Left ventricle myocardium inferior (tissue), 1 donor: ENCODE measurements around the gene MKNK1. TPM values are rescaled to one million over a fixed set of nuclear protein-coding genes. Genes with fewer than 3 reads are reported as not detected.

ENCODE experiments used
- DNase-seq: peaks from one replicate; pipeline ENCODE4 v3.0.0-alpha.2; 2020
- H3K27ac ChIP-seq: fragments of 200-600 bp; replicated peaks from 2 replicates; pipeline ENCODE4 v1.8.0; 2021
- H3K27me3 ChIP-seq: fragments of 200-600 bp; 2 replicates; pipeline ENCODE4 v1.8.0; 2021; ENCODE audit warnings: low read depth
- H3K36me3 ChIP-seq: fragments of 200-600 bp; 2 replicates; pipeline ENCODE4 v1.8.0; 2021
- H3K4me1 ChIP-seq: fragments of 200-600 bp; 2 replicates; pipeline ENCODE4 v1.8.0; 2021
- H3K4me3 ChIP-seq: fragments of 200-600 bp; 2 replicates; pipeline ENCODE4 v1.8.0; 2021; ENCODE audit warnings: mild to moderate bottlenecking, moderate library complexity
- H3K9me3 ChIP-seq: fragments of 200-600 bp; replicated peaks from 2 replicates; pipeline ENCODE4 v1.8.0; 2021
- CTCF ChIP-seq: fragments of 200-600 bp; IDR thresholded peaks from 2 replicates; pipeline ENCODE4 v1.8.0; 2021; ENCODE audit warnings: antibody characterized with exemption, mild to moderate bottlenecking, borderline replicate concordance
- intact Hi-C: fragments of 100-400 bp; cut with micrococcal nuclease; formaldehyde crosslinking; loops from one replicate; pipeline ENCODE4 v1.11.0; 2022
- total RNA-seq: library from RNA; stranded (reverse); fragmentation: NEBNext Ultra II Directional; extraction: Animal tissue kit (Norgen Biotek cat#: 25700); gene quantifications from one replicate; pipeline ENCODE4 v1.2.1, GENCODE V29; 2021
- donor health status: DM: no; HTN: yes; CAD: no; lungs with severe emphysema.

MKNK1 gene
- total RNA-seq, 1 donor from 2014 or later = 43.5 TPM

DNA sequence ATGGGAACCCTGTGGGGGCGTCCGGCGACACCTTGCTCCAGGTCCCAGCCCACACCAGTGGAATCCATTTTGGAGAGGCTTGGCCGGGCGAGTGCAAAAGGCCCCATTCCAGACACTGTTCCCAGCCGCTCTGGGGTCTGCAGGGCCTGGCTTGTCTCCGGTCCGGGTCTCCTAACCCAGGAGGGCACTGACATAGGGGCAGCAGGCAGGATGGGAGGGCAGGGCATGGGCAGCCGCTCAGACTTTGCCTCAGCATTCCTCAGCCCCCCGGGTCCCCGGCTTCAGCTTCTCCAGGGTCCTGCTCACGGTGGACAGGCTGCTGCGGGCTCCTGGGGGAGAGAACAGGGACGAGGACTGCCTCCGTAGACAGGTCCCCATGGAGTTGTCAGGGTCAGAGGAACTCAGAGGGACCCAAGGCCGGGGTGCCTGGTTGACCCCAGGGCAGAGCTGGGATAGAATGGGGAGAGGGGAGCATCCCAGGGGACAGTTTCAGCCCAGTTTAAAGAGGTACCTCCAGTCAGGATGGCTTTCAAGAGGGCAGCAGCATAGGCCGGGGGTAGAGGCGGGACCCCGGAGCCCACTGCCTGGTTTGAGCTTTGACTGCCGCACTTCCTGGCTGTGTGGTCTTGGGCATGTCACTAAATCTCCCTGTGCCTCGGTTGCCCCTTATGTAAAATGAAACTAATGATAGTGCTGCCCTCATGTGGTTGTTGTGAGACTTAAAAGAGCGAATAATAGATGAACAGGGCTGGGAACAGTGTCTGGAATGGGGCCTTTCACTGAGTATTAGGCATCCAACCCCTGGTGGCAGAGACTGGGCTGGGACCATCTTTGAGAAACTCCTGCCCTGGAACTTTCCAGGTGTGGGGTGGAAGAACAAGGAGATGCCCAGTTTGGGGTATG lies 56.3 kb downstream of the MKNK1 start:
- Histone ChIP-seq H3K27me3 (peaks cover 98% of the 10 kb centered on the region), H3K4me3 (no peak overlapping the region), H3K9me3 (no peaks in the 10 kb centered on the region), H3K4me1 (peaks cover 7% of the 10 kb centered on the region), H3K36me3 (no peaks in the 10 kb centered on the region), H3K27ac (no peak overlapping the region)
- DNase-seq = no peak
- intact Hi-C loops = no loop called here
- TF ChIP-seq CTCF = peak; percentile 55

DNA sequence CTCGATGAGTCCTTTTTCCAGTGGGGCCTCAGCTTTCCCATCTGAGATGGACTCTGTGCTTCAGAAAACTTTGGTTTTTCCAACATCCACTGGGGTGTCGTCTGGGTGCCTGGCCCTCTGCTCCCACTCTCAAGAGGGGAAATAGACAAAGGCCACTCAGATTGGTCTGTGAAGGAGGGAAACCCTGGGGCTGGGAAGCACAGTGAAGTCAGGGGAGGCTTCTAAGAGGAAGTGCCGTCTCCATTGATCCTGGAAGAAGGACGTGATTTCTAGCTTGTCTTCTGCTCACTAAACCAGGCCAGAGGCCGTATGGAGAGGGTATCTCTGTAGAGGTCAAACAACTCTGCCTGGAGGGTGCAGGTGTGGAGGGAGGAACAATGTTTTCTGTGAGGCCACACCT lies 57.9 kb downstream of the MKNK1 start:
- TF ChIP-seq CTCF = no peak

DNA sequence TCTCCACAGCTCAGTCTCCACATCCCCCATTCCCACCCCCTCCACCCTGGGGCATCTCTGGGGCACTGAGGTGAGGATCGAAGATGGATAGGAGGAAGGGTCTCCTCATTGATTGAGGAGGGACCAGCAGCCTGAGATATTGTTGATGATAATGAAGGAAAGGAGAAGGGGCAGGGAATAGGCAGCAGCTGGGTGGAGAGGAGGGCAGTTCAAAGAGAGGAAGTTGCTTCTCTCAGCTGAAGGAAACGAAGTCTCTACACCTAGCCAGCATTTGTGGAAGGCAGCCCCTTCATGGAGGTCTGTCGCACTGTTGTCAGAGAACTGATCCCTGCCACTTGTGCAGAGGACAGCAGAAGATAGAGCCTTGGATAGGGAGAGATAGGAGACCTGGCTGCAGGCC lies 58.3 kb downstream of the MKNK1 start:
- H3K27me3 ChIP-seq = peaks cover 98% of the 10 kb centered on the region
- TF ChIP-seq CTCF = no peak
- DNase-seq = no peak

More for the DNA sequence above, 57.9 kb downstream of the MKNK1 start:
- peaks cover 98% of the 10 kb centered on the region for H3K27me3 ChIP-seq
- no peaks in the 10 kb centered on the region for H3K9me3 ChIP-seq
- no peaks in the 10 kb centered on the region for H3K36me3 ChIP-seq
- DNase-seq = no peak
- H3K27ac ChIP-seq = no peak overlapping the region
- no peak overlapping the region for H3K4me3 ChIP-seq
- peaks cover 7% of the 10 kb centered on the region for H3K4me1 ChIP-seq
- intact Hi-C loops = no loop called here

DNA sequence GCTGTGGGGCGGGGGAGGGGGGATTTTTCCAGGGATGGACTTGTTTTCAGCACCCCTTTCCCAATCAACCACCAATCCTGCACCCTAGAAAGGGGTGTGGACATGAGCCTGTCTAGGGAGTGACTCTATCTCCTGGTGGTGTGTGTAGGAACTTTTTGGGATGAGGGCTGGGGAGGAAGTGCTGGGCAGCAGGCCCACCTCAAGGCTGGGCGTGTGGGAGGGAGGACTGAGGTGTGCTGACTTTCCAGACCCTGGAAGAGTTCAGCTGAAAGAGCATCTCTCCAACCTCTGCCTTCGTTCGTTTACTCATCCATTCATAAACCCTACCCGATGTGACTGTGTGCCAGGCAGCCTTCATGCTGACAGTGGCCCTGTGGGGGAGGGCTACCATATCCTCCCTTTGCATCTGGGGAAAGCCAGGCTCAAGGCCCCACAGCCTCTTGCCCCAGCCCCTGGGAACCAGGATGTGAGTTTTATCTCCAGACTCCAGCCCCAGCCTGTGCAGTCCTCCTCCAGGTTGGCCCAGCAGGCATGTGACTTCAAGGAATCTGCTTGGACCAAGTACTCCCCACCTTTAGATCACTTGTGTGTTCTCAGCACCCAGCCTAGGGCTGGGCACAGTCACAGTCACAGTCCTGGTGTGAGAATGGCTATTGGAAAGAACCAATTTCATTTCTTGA lies 59.4 kb downstream of the MKNK1 start:
- H3K4me3 ChIP-seq = peak overlapping the region; percentile 38
- peaks cover 95% of the 10 kb centered on the region for H3K27me3 ChIP-seq
- no peaks in the 10 kb centered on the region for H3K36me3 ChIP-seq
- H3K9me3 ChIP-seq = no peaks in the 10 kb centered on the region
- H3K4me1 ChIP-seq = peaks cover 7% of the 10 kb centered on the region
- H3K27ac ChIP-seq = no peak overlapping the region
- intact Hi-C loops = no loop called here
- no peak for TF ChIP-seq CTCF
- no peak for DNase-seq

More for the DNA sequence above, 58.3 kb downstream of the MKNK1 start:
- H3K9me3 ChIP-seq = no peaks in the 10 kb centered on the region
- peaks cover 7% of the 10 kb centered on the region for H3K4me1 ChIP-seq
- H3K27ac ChIP-seq = no peak overlapping the region
- H3K4me3 ChIP-seq = no peak overlapping the region
- H3K36me3 ChIP-seq = no peaks in the 10 kb centered on the region
- intact Hi-C loops = no loop called here

DNA sequence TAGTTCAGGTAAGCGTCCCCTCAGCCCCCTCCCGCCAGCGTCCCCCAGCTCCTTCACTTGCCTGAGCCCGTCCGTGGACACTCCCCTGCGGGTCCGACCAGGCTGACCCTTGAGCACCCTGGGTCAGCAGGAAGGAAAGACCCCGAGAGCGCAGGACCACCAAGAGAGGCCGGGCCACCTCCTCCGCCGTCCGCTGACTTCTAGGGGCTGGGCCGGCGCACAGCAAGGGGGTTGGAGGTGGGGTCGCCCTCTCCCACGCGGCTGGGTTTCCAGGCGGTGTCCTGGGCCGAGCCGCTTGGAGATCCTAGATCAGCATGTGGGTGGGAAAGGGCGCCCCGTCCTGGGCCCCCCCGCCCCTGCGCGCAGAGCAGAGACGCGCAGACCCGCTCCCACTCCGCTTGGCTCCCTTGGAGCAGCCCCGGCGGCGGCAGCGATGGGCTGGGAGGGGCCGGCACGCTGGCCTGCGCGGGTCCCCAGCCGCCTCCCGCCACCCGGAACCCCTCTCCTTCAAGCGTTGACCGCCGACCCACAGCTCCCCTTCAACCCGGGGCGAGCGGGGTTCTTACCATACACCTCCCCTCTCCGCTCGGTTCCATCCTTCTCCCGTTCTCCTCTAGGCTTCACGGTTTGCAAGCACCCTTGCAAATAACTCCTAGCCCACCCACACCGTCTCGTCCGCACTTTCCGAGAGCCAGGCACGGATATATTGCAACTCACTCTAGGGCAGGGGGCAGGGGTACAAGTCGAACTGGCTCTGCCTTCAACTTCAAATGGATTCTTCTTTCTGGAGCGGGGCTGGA lies 60.1 kb downstream of the MKNK1 start:
- Histone ChIP-seq H3K9me3 (no peaks in the 10 kb centered on the region), H3K27me3 (peaks cover 95% of the 10 kb centered on the region), H3K36me3 (no peaks in the 10 kb centered on the region), H3K4me3 (peak overlapping the region; percentile 38), H3K27ac (no peak overlapping the region), H3K4me1 (peaks cover 7% of the 10 kb centered on the region)
- intact Hi-C loops = no loop called here
- no peak for DNase-seq
- TF ChIP-seq CTCF = no peak
